GM21529 (cell line): ENCODE results near the gene AGO1.

Experiments used
- ATAC-seq: cut with Tn5 transposase; IDR thresholded peaks from one replicate; pipeline ENCODE4 v1.9.1; 2021; ENCODE audit not compliant: unreplicated experiment

AGO1 gene

GRCh38 chr1:35882945-35883634 is at the start of gene AGO1:
AGO1 (plus strand) TSS chr1:35883209; CDS start chr1:35883422, 213 bp downstream.
- ATAC-seq, result peak; percentile 81

GRCh38 chr1:35833395-35833794 is 49.6 kb upstream of the AGO1 start:
- ATAC-seq, result no peak

DNA sequence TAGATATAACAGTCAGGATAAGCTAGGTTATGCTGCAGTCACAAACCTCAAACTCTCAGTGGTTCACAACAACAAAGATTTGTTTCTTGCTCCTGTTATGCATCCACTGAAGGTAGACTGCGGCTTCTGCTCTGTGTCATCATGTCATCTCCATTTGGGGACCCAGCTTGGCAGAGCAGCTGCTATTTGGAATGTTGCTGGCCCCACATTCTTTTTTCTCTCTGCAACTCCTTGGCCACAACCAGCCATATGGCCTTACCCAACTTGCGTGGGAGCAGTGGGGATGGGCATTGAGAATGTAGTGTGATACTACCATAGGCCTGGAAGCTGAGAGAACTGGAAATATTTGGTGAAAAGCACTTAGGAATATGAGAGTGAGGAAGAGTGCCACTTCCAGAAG is 48.8 kb upstream of the AGO1 start:
- ATAC-seq, result no peak

DNA sequence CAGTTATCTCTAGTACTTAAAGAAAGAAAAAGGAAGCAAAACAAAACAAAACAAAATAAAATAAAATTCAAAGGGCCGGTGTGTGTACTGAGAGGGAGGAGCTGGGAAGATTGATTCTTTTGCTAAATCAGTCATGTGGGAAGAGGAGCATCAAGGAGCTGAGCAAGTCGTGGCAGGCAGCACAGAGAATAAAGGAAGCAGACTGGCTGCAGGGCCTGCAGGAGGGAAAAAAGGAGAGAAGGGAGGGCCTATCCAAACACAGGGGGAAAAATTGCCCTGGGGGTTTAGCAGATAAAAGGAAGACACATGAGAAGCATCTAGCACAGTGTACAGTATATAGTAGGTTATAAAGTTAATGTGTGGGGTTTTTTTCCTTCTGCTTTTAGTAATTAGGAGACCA is 47.6 kb upstream of the AGO1 start:
- ATAC-seq, result no peak

GRCh38 chr1:35836734-35837133 is 46.3 kb upstream of the AGO1 start:
- ATAC-seq, result no peak

DNA sequence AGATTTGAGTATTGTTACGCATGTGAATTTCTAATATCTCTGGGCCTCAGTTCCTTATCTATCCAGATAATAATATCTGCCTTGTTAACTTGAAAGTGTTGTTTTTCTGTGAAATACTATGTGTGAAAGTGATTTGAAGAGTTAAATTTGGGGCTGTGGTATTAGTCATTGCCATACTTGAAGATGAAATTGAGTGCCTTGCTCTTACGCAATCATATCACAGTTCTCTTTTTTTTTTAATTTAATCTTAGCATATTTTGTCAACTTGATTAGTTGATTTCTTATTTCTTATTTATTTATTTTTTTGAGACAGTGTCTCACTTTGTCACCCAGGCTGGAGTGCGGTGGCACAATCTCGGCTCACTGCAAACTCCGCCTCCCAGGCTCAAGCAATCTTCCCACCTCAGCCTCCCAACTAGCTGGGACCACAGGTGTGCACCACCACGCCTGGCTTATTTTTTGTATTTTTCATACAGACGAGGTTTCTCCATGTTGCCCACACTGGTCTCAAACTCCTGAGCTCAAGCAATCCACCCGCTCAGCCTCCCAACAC is 44.2 kb upstream of the AGO1 start:
- ATAC-seq, result no peak

DNA sequence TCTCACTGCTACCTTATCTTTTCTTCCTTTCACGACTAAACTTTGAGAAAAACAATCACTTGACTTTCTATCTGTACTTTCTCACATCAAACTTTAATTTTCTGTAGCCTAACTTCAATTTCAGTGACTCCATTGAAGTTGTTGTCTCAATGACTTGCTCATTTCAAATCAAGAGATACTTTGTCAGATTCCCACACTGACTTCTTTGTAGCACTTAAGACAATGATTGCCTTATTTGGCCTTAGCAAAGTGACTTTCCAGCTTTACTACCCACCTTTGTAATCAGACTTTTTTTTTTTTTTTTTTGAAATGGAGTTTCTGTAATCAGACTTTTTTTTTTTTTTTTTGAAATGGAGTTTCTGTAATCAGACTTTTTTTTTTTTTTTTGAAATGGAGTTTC is 38.2 kb upstream of the AGO1 start:
- ATAC-seq, result no peak

GRCh38 chr1:35845766-35846165 is 37.2 kb upstream of the AGO1 start:
- ATAC-seq, result no peak

GRCh38 chr1:35847935-35848565 is 35.0 kb upstream of the AGO1 start:
- no peak for ATAC-seq

- ATAC-seq, result no peak
These were observed 33.0 kb upstream of the AGO1 start for GRCh38 chr1:35850051-35850450.

- ATAC-seq, result no peak
These were observed 32.3 kb upstream of the AGO1 start for GRCh38 chr1:35850716-35851115.

DNA sequence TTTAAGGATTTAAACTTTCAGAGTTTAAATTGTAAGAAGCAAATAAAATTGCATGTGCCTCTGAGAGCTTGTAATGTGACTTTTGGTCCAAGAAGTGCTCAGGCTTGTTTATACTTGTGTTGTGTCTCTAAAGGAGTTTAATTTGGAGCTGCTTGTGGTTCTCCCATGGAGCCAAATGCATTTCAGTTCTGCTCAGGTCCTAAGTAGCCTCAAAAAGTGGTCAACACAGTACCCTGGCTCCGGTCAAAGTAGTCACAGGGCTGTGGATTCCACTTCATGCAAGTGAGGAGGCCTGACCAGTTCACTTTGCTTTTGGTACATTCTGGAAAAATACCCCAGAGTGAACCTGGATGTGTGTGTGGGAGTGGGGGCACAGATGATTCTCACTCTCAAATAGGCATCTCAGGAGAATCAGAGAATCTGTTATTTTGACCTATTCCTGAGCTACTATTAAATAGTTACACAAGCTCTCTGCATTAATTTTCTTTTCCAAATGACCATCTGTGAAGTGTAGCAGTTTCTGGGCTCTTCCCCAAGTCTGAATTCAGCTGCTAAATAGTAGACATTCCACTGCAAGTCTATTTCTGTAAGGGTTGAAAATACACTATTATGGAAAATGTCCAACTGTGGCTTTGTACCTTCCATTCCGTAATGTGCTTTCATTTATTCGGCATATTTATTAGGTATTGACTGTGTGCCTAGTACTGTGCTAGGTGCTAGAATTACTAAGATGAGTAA is 31.7 kb upstream of the AGO1 start:
- no peak for ATAC-seq

- no peak for ATAC-seq
These were observed 30.8 kb upstream of the AGO1 start for GRCh38 chr1:35852241-35852640.

DNA sequence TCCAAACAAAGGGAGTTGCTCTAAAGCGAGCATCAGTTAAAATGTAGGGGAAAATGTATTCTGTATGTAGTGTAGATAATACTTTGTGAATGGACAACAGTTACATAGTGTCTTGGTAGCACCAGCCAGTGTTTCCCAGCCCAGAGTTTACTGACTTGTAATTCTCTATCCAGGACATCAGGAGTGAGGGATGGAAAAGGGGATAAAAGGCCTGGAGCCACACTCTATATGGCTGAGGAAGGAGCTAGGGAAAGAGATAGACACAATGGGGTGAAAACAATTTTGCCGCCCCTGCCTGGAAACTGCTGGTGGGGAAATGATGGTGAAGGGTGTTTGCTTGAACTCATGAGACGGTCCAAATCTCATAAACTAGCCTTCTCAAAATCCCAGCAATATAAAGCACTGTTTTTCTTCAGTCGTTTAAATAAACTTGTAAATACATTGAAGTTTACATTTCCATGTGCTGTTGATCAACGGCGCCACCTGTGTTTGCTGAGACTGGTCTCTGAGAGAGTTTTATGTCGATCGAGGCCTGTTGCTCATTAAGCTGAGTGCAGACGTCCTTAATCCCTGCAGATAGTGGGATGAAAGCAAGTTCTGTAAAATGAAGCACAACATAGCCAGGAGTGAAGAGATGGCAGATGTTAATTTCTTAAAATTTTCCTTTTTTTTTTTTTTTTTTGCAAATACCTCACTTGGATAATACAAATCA is 27.9 kb upstream of the AGO1 start:
- no peak for ATAC-seq

GRCh38 chr1:35856964-35857363 is 26.0 kb upstream of the AGO1 start:
- ATAC-seq, result no peak

- no peak for ATAC-seq
These were observed 25.2 kb upstream of the AGO1 start for GRCh38 chr1:35857830-35858229.

GRCh38 chr1:35860696-35861095 is 22.3 kb upstream of the AGO1 start:
- no peak for ATAC-seq

DNA sequence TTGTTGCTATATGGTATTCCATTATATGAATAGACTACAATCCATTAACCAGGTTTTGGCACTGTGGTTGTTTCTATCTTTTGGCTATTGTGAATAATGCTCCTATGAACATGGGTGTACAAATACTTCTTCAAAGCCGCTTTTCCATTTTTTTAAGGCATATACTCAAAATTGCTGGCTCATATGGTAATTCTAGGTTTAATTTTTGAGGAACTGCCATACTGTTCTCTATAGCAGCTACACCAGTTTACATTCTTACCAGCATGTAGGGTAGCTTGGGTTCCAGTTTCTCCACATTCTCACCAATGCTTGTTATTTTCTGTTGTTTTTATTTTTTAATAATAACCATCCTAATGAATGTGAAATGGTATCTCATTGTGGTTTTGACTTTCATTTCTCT is 19.9 kb upstream of the AGO1 start:
- ATAC-seq, result no peak

- no peak for ATAC-seq
These were observed 19.0 kb upstream of the AGO1 start for GRCh38 chr1:35863881-35864625.

DNA sequence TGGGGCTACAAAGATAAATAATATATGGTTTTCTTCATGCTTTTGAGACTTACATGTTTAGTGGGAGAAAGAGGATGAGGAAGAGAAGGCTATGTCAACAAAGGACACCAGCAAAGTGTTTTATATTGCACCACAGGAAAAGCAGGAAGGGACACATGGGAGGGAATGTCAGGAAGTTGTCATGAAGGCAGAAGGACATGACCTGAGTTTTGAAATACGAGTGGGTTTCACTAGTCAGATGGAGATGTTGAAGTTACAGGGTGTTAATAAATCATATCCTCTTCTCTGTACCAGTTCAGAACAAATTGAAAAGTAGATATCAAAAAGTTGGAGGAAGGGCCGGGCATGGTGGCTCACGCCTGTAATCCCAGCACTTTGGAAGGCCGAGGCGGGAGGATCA is 18.2 kb upstream of the AGO1 start:
- ATAC-seq, result no peak

DNA sequence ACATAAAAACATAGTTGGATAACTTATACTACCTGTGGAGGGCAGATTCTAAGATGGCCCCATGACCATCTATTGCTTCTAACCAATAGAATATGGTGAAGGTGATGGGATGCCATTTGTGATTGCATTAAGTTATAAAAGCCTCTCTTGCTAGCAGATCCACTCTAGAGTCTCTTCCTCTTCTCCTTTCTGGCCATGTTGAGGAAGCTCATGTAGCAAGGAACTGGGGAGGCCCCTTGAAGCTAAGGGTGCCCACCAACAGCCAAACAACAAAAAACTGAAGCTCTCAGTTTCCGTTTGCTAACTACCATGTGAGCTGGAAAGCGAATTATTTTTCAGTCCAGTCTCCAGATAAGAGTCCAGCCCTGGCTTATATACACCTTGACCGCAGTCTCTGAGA is 16.0 kb upstream of the AGO1 start:
- ATAC-seq, result no peak
